Spinal cord (tissue), 10 donors: ENCODE measurements around the gene PHF13. TPM values are rescaled to one million over a fixed set of nuclear protein-coding genes. Genes with fewer than 3 reads are reported as not detected.
"Not testable (repeated sequence)": the region's sequence is repeated elsewhere in the genome, so short reads cannot be mapped to it uniquely, and the experiment has no call there.

ENCODE experiments used
- DNase-seq, 6 donors: peaks; one replicate each; pipeline versions ENCODE4 v3.0.0 to v3.0.0-alpha.2; 2013 to 2015; ENCODE audit warnings: low spot score in 6 of 6, low read depth in 4 of 6
- H3K27ac ChIP-seq: one replicate; pipeline ENCODE4 v1.5.1; 2013; ENCODE audit warnings: low read depth, low read length, control low read depth
- H3K27me3 ChIP-seq: one replicate; pipeline ENCODE4 v1.6.1; 2013; ENCODE audit warnings: low read length; ENCODE audit not compliant: control insufficient read depth, insufficient read depth
- H3K36me3 ChIP-seq: one replicate; pipeline ENCODE4 v1.6.1; 2013; ENCODE audit warnings: low read length; ENCODE audit not compliant: control insufficient read depth, insufficient read depth
- H3K4me1 ChIP-seq: one replicate; pipeline ENCODE4 v1.6.1; 2013; ENCODE audit warnings: low read length; ENCODE audit not compliant: control insufficient read depth, insufficient read depth
- H3K4me3 ChIP-seq: one replicate; pipeline ENCODE4 v1.5.1; 2013; ENCODE audit warnings: low read depth, low read length, control low read depth
- H3K9me3 ChIP-seq: one replicate; pipeline ENCODE4 v1.6.1; 2013; ENCODE audit warnings: low read length; ENCODE audit not compliant: control insufficient read depth, insufficient read depth
- WGBS: methylation state at CpG from one replicate; pipeline ENCODE4 v1.1.5; 2013; ENCODE audit warnings: missing lambda C conversion rate; ENCODE audit not compliant: insufficient coverage; 5-methylcytosine and 5-hydroxymethylcytosine counted together
- polyA plus RNA-seq, 2 donors: library from polyadenylated mRNA; unstranded; fragments of 120-200 nt; gene quantifications; one replicate each; pipeline ENCODE4 v1.2.1, GENCODE V29; 2013; ENCODE audit not compliant: insufficient read length in 2 of 2
- total RNA-seq, 2 donors: library from RNA; depleted of rRNA in 1 of 2; stranded (reverse); fragments of 120-200 nt in 1 of 2; fragments of >200 nt in 1 of 2; gene quantifications; one replicate each; pipeline versions ENCODE4 v1.2.3 to v1.2.4, GENCODE V29; 2013 to 2014
- donor health status: healthy.

The PHF13 gene
- total and polyA plus RNA-seq, 4 donors, result 13.3 to 22.7 (median 17.7) TPM

DNA sequence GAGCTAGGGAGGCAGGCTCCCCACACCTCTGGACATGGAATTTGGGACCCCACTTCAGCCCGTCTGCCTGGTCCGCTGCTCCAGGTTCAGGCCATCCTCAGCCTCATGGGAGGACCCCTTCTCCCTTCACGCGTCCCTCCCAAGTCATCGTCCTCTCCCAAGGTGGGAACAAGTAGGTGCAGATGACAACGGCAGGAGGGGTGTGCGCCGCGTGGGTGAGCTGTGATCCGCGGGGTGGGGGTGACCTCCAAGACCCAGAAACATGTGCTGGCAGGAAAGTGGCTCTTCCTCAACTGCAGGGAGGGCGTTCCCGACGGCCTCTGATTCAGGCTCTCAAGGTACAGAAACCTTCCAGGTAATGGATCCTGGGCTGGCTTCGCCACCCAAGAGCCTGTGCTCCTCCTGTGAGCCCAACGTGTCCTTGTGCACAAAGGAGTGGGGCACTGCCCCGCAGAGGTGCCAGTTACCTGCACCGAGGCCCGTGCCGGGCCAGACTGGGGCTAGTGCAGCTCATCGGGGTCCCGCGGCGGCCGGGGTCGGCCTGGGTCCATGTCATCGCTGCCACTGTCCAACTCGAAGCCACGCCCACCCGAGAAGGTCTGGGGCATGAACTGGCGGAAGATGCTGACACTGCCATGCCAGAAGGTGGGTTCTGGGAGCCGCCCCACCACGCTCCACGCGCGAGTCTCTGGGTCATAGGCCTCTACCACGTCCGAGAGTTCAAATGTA, 20.5 kb upstream of the PHF13 start:
- Histone ChIP-seq H3K9me3 (no peaks in the 10 kb centered on the region), H3K36me3 (peaks cover 91% of the 10 kb centered on the region), H3K27me3 (no peaks in the 10 kb centered on the region), H3K4me3 (no peak overlapping the region), H3K4me1 (peaks cover 24% of the 10 kb centered on the region), H3K27ac (no peak overlapping the region)
- DNase-seq, result no peak
- 95% methylated on average over 33 of the region's 38 CpGs for WGBS

DNA sequence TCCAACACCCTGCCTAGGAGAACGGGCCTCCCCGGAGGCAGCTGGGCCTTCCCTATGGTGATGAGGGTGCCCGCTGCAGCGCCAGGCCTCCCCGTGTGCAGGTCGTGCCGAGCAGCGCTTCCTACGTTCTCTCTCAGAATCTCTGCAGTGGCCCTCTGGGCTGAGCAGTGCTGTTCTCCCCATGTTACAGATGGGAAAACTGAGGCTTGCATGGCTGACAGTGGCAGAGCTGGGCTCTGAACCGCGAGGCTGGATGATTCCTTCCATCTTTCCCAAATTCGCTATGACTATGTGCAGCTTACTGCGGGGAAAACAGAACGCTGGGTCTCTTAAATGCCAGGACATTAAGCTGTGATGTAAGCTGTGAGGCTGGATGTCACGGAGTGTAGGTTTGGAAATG, 19.7 kb upstream of the PHF13 start:
- H3K4me1 ChIP-seq, result peaks cover 20% of the 10 kb centered on the region

DNA sequence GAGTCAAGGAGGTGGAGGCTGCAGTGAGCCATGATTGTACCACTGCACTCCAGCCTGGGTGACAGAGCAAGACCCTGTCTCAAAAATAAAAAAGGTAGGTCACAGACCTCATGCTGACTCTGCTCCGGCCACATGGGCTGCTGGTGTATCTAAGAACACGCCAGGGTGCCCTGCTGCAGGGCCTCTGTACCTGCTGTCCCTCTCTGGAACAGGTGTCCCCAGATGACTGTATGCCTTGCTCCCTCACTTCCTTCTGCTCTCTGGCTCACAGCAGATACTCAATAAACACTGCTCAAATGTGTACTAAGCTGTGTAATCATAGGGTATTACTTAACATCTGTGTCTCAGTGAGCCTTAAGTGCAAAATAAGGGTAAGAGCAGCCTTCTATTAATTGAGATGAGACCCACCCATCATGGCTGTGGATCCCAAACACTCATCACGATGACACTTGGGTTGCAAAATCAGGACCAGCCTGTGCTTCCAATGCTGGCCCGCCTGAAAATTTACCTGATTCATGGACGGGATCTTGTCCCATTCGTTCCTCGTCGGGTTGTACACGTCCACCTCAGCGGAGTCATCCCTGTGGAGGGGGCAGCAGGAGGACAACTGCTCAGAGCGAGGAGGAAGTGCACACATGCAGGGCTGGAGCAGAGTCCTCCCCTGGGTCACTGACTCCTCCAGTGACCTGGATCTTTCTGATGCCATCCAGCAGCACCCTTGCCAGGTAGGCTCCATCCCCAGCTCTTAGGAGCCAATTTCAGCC, 18.4 kb upstream of the PHF13 start:
- WGBS, result 92% methylated on average over 11 of the region's 11 CpGs
- H3K4me1 ChIP-seq, result peaks cover 33% of the 10 kb centered on the region
- H3K9me3 ChIP-seq, result no peaks in the 10 kb centered on the region
- no peaks in the 10 kb centered on the region for H3K27me3 ChIP-seq
- H3K4me3 ChIP-seq, result no peak overlapping the region
- DNase-seq, result no peak
- no peak overlapping the region for H3K27ac ChIP-seq
- H3K36me3 ChIP-seq, result peaks cover 85% of the 10 kb centered on the region

More for the DNA sequence above, 19.7 kb upstream of the PHF13 start:
- WGBS, result 97% methylated on average over 12 of the region's 15 CpGs
- H3K9me3 ChIP-seq, result no peaks in the 10 kb centered on the region
- no peaks in the 10 kb centered on the region for H3K27me3 ChIP-seq
- no peak overlapping the region for H3K27ac ChIP-seq
- peaks cover 90% of the 10 kb centered on the region for H3K36me3 ChIP-seq
- no peak for DNase-seq
- H3K4me3 ChIP-seq, result no peak overlapping the region

DNA sequence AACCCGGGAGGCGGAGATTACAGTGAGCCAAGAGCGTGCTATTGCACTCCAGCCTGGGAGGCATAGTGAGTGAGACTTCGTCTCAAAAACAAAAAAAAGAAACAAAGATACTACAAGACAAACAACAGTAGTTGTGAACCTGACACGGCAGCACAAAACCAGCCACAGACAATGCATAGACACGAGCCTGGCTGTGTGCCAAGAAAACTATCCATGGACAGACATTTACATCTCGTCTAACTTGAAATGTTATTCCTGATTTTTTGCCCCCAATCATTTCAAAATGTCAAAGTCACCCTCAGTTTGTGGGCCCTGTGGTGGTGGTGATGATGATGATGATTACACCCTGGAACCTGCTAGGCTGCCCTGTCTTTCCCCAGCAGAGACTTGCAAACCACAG, 17.2 kb upstream of the PHF13 start:
- Histone ChIP-seq H3K4me3 (no peak overlapping the region), H3K36me3 (peaks cover 78% of the 10 kb centered on the region), H3K27ac (no peak overlapping the region), H3K4me1 (peaks cover 45% of the 10 kb centered on the region), H3K27me3 (no peaks in the 10 kb centered on the region), H3K9me3 (no peaks in the 10 kb centered on the region)
- WGBS, result 51% methylated on average over 6 of the region's 7 CpGs
- no peak for DNase-seq

DNA sequence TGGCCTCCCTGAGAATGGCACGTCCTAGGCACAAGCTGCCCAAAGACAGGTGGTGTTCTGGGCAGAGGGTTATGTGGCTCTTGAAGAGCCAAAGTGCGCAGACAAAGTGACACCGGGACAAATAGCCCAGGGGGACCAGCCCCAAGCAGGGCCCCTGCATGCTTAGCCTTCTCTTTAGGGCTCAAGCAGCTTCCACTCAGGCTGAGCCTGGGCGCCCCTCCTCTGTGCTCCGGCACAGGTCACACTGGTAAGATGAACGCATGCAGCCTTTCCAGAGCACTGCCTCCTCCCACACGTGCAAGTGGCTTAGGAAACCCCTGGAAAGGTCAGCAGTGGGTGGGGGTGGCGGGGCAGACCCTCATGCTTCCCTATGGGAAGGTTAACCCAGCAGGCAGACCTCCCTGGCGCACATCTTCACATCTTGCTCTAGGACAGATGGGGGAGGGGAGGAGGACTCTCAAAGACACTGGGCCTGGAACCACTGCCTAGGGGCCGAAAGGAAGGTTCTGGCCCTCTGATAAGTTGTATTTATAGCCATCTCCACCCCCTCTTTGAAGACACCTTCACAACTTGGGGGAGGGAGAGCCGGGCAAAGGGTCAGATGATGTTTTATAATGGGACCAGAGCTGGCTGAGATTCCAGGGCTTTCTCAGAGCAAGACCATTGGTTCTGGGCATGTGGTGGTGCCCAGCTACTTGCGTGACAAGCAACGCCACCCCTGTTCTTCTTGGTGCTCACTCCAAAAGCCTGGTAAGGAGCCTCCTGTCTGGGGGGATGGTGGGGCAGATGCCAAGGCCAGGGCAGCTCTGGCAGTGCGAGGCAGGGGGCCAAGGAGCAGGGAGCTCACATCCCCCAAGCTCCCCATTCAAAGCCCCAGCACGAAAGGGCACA, 16.4 kb upstream of the PHF13 start:
- no peaks in the 10 kb centered on the region for H3K27me3 ChIP-seq
- WGBS, result 92% methylated on average over 7 of the region's 15 CpGs
- H3K4me1 ChIP-seq, result peaks cover 46% of the 10 kb centered on the region
- DNase-seq, result no peak
- H3K4me3 ChIP-seq, result no peak overlapping the region
- H3K36me3 ChIP-seq, result peaks cover 71% of the 10 kb centered on the region
- H3K27ac ChIP-seq, result no peak overlapping the region
- H3K9me3 ChIP-seq, result no peaks in the 10 kb centered on the region

DNA sequence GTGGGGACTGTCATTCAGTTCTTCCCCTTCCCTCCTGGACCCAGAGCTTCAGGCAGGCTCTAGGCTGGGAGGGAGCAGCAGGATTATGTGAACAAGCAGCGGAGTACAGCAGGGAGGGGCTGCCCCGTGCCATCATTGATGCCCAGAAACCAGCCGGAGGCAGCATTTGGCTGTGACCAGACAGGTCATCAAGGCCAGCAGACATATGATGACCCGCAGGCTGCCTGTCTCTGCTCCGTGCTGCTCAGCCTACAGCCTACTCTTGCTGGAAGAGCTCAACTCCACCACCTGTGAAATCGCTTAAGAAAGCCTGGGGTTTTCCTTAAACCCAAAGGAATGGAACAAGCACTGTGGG, 15.8 kb upstream of the PHF13 start:
- Histone ChIP-seq H3K4me1 (peaks cover 46% of the 10 kb centered on the region), H3K27ac (no peak overlapping the region), H3K27me3 (no peaks in the 10 kb centered on the region), H3K9me3 (no peaks in the 10 kb centered on the region), H3K4me3 (no peak overlapping the region), H3K36me3 (peaks cover 65% of the 10 kb centered on the region)
- WGBS, result 98% methylated on average over 6 of the region's 6 CpGs
- DNase-seq, result no peak

DNA sequence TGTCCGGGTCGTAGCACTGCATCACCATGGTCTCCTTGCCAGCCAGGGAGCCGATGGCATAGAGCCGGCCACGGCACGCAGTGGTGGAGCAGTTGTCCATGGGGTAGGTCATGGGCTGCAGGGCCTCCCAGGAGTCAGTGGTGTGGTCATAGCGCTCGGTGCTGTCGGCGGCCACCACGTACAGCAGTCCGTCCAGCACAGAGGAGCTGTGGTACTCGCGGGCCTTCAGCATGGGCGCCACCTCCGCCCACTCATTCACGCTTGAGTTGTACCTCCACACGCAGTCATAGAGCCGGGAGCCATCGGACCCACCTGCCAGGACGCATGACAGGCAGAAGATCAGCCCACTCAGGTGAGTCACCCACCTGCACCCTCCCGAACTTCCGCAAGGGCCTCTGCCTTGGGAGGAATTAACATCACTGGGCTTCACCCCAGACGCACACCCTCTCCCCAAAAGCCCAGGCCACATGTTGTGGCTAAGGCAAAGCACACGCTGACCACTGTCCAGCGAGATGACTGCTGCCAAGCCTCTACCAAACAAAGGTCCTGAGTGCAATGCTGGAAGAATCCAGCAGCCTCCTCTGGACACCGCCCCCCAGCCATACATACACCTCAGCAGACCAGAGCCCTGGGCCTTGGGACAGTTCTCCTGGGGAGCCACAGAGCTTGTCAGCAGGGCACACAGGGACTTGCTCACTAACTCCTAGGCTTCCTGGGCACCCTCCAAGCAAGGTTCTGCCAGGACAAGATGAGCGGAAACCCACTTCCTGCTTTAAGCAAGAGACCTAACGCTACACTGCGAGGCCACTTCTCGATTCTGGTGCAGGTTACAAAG, 14.2 kb upstream of the PHF13 start:
- no peak overlapping the region for H3K4me3 ChIP-seq
- WGBS, result 88% methylated on average over 27 of the region's 31 CpGs
- no peak overlapping the region for H3K27ac ChIP-seq
- H3K36me3 ChIP-seq, result peaks cover 49% of the 10 kb centered on the region
- H3K9me3 ChIP-seq, result no peaks in the 10 kb centered on the region
- no peak for DNase-seq
- H3K27me3 ChIP-seq, result no peaks in the 10 kb centered on the region
- H3K4me1 ChIP-seq, result peaks cover 60% of the 10 kb centered on the region

DNA sequence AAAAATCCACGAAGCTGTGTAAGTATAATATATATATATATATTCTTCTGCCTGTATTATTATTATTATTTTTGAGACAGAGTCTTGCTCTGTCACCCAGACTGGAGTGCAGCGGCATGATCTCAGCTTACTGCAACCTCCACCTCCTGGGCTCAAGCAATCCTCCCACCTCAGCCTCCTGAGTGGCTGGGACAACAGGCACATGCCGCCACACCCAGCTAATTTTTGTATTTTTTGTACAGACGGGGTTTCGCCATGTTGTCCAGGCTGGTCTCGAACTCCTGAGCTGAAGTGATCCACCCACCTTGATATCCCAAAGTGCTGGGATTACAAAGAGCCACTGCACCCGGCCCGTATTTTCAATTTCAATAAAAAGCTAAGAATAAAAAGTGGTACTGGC, 13.5 kb upstream of the PHF13 start:
- DNase-seq, H3K27ac ChIP-seq, H3K4me3 ChIP-seq, H3K9me3 ChIP-seq, H3K27me3 ChIP-seq: not testable (repeated sequence)
- 80% methylated on average over 1 of the region's 8 CpGs for WGBS
- peaks cover 66% of the 10 kb centered on the region for H3K4me1 ChIP-seq
- peaks cover 43% of the 10 kb centered on the region for H3K36me3 ChIP-seq
